Keratinocyte (primary cell): Measurements from ENCODE around the gene EHMT1.

Experiments used
- CTCF ChIP-seq, 3 experiments: IDR thresholded peaks in 1 of 3; conservative IDR thresholded peaks in 1 of 3; optimal IDR thresholded peaks in 1 of 3; 2 replicates in 2 of 3; 3 replicates in 1 of 3; pipeline versions ENCODE3 to v1.5.1; 2011; ENCODE audit warnings: low read length in 3 of 3, mild to moderate bottlenecking in 3 of 3, moderate library complexity in 2 of 3, control low read depth in 1 of 3, inconsistent platforms in 1 of 3; ENCODE audit not compliant: insufficient read depth in 2 of 3; ENCODE audit errors: extremely low read depth in 1 of 3
- EZH2 ChIP-seq: IDR thresholded peaks from one replicate; pipeline ENCODE4 v1.6.1; 2012; ENCODE audit warnings: inconsistent platforms, mild to moderate bottlenecking, low read length, moderate library complexity

GRCh38 chr9:137580954-137581322 is 37.9 kb upstream of the EHMT1 start:
- TF ChIP-seq CTCF (optimal IDR thresholded peaks at IDR 0.05 in 1 of 3, IDR thresholded peaks at IDR 0.05 in 1 of 3, conservative IDR thresholded peaks at IDR 0.05 in 1 of 3; ENCODE audit: extremely low read depth in 1 of 3, insufficient read depth in 2 of 3, low read length in 3 of 3): no peak
- no peak for TF ChIP-seq EZH2
